Activated CD8-positive, alpha-beta memory T cell treated with anti-CD3 and anti-CD28 coated beads, Interleukin-2, amount 50 U/mL, for 24 hours (primary cell): ENCODE data around the gene PCDHGA5.
"Not testable (repeated sequence)": the region's sequence is repeated elsewhere in the genome, so short reads cannot be mapped to it uniquely, and the experiment has no call there.

Experiments used
- DNase-seq: peaks from one replicate; pipeline ENCODE4 v3.0.0-alpha.2; 2020; ENCODE audit errors: extremely low read depth

Gene PCDHGA5

DNA sequence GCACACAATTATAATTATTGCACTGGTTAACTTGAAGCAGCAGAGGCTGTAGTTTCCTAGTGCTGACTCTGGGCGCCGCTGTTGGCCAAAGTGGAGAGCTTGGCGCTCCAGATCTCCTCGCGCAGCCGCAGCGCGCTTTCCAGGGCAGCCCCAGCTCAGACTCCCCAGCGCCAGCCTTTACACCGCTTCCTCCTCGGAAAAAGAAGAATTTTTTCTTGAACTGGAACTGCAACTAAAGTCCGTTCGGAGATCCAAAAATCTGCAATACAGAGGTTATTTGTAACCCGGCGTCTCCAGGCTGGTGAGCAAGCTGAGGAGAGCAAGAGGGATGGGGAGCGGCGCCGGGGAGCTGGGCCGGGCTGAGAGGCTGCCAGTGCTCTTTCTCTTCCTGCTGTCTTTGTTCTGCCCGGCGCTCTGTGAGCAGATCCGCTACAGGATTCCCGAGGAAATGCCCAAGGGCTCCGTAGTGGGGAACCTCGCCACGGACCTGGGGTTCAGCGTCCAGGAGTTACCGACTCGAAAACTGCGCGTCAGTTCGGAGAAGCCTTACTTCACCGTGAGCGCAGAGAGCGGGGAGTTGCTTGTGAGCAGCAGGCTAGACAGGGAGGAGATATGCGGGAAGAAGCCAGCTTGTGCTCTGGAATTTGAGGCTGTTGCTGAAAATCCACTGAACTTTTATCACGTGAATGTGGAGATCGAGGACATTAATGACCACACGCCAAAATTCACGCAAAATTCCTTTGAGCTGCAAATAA is 23.8 kb downstream of the PCDHGA5 start, which contains the start of gene PCDHGB4:
Gene PCDHGB4, plus strand, starts transcription at position 142 of the 755 bp plus-strand sequence. Its CDS starts 187 bp downstream, at position 329.
- not testable (repeated sequence) for DNase-seq

DNA sequence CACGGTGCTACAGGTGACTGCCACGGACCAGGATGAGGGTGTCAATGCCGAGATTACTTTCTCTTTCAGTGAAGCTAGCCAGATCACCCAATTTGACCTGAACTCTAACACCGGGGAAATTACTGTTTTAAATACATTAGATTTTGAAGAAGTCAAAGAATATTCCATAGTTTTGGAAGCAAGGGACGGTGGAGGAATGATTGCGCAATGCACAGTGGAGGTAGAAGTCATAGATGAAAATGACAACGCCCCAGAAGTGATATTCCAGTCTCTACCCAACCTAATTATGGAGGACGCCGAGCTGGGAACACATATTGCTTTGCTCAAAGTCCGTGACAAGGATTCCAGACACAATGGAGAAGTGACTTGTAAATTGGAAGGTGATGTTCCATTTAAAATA is 24.7 kb downstream of the PCDHGA5 start:
- no peak for DNase-seq

DNA sequence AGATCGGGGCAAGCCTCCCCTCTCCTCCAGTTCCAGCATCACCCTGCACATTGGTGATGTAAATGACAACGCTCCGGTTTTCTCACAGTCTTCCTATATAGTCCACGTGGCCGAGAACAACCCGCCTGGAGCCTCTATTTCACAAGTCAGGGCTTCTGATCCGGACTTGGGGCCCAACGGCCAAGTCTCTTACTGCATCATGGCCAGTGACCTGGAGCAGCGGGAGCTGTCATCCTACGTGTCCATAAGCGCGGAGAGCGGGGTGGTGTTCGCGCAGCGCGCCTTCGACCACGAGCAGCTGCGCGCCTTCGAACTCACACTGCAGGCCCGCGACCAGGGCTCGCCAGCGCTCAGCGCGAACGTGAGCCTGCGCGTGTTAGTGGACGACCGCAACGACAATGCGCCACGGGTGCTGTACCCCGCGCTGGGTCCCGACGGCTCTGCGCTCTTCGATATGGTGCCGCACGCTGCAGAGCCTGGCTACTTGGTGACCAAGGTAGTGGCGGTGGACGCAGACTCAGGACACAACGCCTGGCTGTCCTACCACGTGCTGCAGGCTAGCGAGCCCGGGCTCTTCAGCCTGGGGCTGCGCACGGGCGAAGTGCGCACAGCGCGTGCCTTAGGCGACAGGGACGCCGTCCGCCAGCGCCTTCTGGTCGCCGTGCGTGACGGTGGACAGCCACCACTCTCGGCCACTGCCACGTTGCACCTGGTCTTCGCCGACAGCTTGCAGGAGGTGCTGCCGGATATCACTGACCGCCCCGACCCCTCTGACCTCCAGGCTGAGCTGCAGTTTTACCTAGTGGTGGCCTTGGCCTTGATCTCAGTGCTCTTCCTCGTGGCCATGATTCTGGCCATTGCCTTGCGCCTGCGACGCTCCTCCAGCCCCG is 25.4 kb downstream of the PCDHGA5 start:
- no peak for DNase-seq

DNA sequence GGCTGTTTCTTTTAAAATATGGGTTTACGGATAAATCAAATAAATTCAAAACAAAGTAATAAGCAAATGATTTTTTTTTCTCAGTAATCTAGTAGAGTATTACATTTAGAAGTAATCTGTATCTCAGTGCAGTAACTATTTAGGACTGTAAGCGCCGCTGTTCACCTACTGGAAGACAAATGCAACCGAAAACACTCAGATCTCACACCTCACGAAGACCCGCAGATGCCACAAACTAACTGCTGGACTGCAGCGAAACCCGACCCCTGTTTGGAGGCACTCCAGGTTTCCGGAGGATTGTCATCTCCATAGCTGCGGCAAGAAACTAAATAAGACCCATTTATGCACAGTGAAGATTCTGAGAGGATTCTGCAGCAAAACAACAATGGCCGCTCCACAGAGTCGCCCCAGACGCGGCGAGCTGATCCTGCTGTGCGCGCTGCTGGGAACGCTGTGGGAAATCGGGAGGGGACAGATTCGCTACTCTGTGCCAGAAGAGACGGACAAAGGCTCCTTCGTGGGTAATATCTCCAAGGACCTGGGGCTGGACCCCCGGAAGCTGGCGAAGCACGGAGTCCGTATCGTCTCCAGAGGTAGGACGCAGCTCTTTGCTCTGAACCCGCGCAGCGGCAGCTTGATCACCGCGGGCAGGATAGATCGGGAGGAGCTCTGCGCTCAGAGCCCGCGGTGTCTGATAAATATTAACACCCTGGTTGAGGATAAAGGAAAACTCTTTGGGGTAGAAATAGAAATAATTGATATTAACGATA is 28.7 kb downstream of the PCDHGA5 start, which contains the start of gene PCDHGA8:
Gene PCDHGA8, plus strand, starts transcription at position 205 of the 770 bp plus-strand sequence. Its CDS starts 181 bp downstream, at position 386.
- no peak for DNase-seq

DNA sequence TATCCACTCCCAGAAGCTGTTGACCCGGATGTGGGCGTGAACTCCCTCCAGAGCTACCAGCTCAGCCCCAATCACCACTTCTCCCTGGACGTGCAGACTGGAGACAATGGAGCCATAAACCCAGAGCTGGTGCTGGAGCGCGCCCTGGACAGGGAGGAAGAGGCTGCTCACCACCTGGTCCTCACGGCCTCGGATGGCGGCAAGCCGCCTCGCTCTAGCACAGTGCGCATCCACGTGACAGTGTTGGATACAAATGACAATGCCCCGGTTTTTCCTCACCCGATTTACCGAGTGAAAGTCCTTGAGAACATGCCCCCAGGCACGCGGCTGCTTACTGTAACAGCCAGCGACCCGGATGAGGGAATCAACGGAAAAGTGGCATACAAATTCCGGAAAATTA is 29.3 kb downstream of the PCDHGA5 start:
- no peak for DNase-seq

DNA sequence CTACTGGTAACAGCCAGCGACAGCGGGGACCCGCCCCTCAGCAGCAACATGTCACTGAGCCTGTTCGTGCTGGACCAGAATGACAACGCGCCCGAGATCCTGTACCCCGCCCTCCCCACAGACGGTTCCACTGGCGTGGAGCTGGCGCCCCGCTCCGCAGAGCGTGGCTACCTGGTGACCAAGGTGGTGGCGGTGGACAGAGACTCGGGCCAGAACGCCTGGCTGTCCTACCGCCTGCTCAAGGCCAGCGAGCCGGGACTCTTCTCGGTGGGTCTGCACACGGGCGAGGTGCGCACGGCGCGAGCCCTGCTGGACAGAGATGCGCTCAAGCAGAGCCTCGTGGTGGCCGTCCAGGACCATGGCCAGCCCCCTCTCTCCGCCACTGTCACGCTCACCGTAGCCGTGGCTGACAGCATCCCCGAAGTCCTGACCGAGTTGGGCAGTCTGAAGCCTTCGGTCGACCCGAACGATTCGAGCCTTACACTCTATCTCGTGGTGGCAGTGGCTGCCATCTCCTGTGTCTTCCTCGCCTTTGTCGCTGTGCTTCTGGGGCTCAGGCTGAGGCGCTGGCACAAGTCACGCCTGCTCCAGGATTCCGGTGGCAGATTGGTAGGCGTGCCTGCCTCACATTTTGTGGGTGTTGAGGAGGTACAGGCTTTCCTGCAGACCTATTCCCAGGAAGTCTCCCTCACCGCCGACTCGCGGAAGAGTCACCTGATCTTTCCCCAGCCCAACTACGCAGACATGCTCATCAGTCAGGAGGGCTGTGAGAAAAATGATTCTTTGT is 30.6 kb downstream of the PCDHGA5 start:
- not testable (repeated sequence) for DNase-seq

DNA sequence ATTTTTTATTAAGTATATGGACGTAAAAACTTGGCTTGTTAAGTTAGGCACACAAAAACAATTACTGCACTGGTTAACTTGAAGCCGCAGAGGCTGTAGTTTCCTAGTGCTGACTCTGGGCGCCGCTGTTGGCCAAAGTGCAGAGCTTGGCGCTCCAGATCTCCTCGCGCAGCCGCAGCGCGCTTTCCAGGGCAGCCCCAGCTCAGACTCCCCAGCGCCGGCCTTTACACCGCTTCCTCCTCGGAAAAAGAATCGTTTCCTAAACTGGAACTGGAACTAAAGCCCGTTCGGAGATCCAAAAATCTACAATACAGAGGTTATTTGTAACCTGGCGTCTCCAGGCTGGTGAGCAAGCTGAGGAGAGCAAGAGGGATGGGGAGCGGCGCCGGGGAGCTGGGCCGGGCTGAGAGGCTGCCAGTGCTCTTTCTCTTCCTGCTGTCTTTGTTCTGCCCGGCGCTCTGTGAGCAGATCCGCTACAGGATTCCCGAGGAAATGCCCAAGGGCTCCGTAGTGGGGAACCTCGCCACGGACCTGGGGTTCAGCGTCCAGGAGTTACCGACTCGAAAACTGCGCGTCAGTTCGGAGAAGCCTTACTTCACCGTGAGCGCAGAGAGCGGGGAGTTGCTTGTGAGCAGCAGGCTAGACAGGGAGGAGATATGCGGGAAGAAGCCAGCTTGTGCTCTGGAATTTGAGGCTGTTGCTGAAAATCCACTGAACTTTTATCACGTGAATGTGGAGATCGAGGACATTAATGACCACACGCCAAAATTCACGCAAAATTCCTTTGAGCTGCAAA is 34.0 kb downstream of the PCDHGA5 start, which contains the start of gene PCDHGB5:
Gene PCDHGB5, plus strand, starts transcription at position 192 of the 796 bp plus-strand sequence. Its CDS starts 181 bp downstream, at position 373.
- DNase-seq, result not testable (repeated sequence)

DNA sequence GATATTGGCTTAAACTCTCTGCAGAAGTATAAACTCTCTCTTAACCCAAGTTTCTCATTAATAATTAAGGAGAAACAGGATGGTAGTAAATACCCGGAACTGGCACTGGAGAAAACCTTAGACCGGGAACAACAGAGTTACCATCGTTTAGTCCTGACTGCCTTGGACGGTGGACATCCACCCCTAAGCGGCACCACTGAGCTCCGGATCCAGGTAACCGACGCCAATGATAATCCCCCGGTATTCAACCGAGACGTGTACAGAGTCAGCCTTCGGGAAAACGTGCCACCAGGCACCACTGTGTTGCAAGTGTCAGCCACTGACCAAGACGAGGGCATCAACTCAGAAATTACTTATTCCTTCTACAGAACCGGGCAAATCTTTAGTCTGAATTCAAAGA is 34.6 kb downstream of the PCDHGA5 start:
- DNase-seq, result no peak

DNA sequence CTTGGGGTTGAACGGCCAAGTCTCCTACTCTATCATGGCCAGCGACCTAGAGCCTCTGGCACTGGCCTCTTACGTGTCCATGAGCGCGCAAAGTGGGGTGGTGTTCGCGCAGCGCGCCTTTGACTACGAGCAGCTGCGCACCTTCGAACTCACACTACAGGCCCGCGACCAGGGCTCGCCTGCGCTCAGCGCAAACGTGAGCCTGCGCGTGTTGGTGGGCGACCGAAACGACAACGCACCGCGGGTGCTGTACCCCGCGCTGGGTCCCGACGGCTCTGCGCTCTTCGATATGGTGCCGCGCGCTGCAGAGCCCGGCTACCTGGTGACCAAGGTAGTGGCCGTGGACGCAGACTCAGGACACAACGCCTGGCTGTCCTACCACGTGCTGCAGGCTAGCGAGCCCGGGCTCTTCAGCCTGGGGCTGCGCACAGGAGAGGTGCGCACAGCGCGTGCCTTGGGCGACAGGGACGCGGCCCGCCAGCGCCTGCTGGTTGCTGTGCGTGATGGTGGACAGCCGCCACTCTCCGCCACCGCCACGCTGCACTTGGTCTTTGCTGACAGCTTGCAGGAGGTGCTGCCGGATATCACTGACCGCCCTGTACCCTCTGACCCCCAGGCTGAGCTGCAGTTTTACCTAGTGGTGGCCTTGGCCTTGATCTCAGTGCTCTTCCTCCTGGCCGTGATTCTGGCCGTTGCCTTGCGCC is 35.7 kb downstream of the PCDHGA5 start:
- DNase-seq, result no peak

DNA sequence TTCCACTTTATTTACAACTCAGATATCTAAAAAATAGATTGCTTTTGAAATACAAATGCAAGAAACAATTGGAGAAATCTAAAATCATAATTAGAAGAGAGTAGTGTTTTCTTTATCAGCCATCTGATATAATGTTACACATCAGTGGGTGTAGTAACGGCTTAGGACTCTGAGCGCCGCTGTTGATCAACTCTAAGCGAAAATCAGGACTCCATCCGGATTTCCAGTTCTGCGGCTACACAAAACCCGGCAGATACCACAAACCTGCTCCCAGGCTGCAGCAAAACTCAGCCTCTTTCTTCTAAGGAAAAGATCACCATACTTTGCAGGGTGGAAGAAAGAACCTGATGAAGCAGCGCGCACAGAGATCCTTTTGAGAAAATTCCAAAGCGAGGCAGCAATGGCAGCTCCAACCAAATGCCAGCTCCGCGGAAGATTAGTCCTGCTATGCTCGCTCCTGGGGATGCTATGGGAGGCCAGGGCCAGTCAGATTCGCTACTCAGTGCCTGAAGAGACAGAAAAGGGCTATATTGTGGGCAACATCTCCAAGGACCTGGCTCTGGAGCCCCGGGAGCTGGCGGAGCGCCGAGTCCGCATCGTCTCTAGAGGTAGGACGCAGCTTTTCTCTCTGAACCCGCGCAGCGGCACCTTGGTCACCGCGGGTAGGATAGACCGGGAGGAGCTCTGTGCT is 38.7 kb downstream of the PCDHGA5 start, which contains the start of gene PCDHGA9:
Gene PCDHGA9, plus strand, starts transcription at position 226 of the 691 bp plus-strand sequence. Its CDS starts 175 bp downstream, at position 401.
- no peak for DNase-seq

DNA sequence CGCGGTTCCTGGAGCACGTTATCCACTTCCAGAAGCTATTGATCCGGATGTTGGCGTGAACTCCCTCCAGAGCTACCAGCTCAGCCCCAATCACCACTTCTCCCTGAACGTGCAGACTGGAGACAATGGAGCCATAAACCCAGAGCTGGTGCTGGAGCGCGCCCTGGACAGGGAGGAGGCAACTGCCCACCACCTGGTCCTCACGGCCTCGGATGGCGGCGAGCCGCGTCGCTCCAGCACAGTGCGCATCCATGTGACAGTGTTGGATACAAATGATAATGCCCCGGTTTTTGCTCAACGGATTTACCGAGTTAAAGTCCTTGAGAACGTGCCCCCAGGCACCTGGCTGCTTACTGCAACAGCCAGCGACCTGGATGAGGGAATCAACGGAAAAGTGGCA is 39.4 kb downstream of the PCDHGA5 start:
- no peak for DNase-seq

DNA sequence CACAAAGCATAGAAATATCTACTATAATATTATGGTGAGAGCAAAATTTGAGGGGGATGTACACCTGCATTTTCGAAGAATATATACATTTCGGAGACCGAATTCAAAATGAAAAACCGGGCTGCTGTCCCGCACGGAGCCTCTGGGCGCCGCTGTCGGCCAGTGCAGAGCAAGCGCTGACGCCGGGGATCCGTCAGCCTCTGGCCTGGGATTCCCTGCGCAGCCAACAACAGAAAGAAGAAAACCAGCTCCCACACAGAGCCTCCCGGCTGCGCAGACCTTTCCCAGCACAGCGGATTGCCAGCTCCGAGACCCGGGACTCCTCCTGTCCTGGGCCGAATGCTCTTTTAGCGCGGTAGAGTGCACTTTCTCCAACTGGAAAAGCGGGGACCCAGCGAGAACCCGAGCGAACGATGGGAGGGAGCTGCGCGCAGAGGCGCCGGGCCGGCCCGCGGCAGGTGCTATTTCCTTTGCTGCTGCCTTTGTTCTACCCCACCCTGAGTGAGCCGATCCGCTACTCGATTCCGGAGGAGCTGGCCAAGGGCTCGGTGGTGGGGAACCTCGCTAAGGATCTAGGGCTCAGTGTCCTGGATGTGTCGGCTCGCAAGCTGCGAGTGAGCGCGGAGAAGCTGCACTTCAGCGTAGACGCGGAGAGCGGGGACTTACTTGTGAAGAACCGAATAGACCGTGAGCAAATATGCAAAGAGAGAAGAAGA is 44.0 kb downstream of the PCDHGA5 start, which contains the start of gene PCDHGB6:
Gene PCDHGB6, plus strand, starts transcription at position 232 of the 716 bp plus-strand sequence. Its CDS starts 182 bp downstream, at position 414.
- not testable (repeated sequence) for DNase-seq

DNA sequence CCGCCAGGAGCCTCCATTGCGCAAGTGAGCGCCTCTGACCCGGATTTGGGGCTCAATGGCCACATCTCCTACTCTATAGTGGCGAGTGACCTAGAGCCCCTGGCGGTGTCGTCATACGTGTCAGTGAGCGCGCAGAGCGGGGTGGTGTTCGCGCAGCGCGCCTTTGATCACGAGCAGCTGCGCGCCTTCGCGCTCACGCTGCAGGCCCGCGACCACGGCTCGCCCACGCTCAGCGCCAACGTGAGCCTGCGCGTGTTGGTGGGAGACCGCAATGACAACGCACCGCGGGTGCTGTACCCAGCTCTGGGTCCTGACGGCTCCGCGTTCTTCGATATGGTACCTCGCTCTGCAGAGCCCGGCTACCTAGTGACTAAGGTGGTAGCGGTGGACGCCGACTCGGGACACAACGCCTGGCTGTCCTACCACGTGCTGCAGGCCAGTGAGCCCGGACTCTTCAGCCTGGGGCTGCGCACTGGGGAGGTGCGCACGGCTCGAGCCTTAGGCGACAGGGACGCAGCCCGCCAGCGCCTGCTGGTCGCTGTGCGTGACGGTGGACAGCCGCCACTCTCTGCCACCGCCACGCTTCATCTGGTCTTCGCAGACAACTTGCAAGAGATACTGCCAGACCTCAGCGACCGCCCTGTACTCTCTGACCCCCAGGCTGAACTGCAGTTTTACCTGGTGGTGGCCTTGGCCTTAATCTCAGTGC is 45.8 kb downstream of the PCDHGA5 start:
- DNase-seq, result no peak

DNA sequence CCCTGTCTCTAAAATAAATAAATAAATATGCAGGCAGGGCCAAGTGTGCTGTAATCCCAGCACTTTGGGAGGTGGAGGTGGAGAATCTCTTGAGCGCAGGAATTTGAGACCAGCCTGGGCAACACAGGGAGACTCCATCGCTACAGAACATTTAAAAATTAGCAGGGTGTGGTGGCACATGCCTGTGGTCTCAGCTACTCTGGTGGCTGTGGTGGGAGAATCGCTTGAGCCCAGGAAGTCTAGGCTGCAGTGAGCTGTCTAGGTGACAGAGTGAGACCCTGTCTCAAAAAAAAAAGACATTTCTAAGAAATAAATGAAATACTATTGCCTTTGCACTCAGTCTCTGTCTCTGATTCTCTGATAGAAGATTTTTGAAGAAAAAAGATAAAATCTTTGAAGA is 47.6 kb downstream of the PCDHGA5 start:
- DNase-seq, result no peak

DNA sequence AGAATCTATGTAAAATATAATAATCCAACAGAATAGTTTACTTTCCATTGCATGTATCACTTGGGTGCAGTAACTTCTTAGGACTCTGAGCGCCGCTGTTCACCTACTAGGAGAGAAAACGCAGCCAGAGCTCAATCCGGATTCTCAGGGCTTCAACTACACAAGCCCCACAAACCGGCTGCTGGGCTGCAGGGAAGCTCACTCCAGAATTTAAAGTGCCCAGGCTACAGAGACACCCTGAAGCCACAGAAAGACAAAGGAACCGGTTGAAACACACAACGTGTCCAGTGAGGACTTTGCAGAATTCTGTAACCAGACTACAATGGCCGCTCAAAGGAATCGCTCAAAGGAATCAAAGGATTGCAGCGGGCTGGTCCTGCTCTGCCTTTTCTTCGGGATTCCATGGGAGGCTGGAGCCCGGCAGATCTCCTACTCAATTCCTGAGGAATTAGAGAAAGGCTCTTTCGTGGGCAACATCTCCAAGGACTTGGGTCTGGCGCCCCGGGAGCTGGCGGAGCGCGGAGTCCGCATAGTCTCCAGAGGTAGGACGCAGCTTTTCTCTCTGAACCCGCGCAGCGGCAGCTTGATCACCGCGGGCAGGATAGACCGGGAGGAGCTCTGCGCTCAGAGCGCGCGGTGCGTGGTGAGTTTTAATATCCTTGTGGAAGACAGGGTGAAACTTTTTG is 49.0 kb downstream of the PCDHGA5 start, which contains the start of gene PCDHGA10:
Gene PCDHGA10, plus strand, starts transcription at position 134 of the 686 bp plus-strand sequence. Its CDS starts 189 bp downstream, at position 323.
- DNase-seq, result no peak

DNA sequence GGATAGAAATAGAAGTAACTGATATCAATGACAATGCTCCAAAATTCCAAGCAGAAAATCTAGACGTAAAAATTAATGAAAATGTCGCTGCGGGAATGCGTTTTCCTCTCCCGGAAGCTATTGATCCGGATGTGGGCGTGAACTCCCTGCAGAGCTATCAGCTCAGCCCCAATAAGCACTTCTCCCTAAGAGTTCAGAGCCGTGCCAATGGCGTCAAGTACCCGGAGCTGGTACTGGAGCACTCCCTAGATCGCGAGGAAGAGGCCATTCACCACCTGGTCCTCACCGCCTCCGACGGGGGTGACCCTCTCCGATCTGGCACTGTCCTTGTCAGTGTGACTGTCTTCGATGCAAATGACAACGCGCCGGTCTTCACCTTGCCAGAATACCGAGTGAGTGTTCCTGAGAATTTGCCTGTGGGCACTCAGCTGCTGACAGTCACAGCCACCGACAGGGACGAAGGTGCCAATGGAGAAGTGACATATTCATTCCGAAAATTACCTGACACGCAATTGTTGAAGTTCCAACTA is 49.6 kb downstream of the PCDHGA5 start:
- no peak for DNase-seq
